Smooth muscle cell (in vitro differentiated cells): ENCODE results near the gene PPP2R3C. TPM values are rescaled to one million over a fixed set of nuclear protein-coding genes. Genes with fewer than 3 reads are reported as not detected.

Source experiments
- DNase-seq: peaks from one replicate; lab custom pipeline; 2025; ENCODE audit not compliant: unreplicated experiment; lab: John Stamatoyannopoulos, UW
- H2AFZ ChIP-seq: fragments of 200-600 bp; sonication (generic); 2 replicates; pipeline ENCODE4 v1.6.0; 2016; ENCODE audit warnings: antibody characterized with exemption, low read depth, mild to moderate bottlenecking
- H3F3A ChIP-seq: fragments of 200-600 bp; sonication (generic); 2 replicates; pipeline ENCODE4 v1.6.0; 2017; ENCODE audit warnings: antibody characterized with exemption, low read depth
- H3K27ac ChIP-seq: fragments of 200-600 bp; sonication (generic); 2 replicates; pipeline ENCODE4 v1.5.1; 2016; ENCODE audit warnings: low read depth, mild to moderate bottlenecking
- H3K27me3 ChIP-seq: fragments of 200-600 bp; sonication (generic); 2 replicates; pipeline ENCODE4 v1.6.1; 2016; ENCODE audit warnings: low read depth, mild to moderate bottlenecking
- H3K36me3 ChIP-seq: fragments of 200-600 bp; sonication (generic); 2 replicates; pipeline ENCODE4 v1.5.1; 2016; ENCODE audit warnings: low read depth
- H3K4me1 ChIP-seq: fragments of 200-600 bp; sonication (generic); 2 replicates; pipeline ENCODE4 v1.5.1; 2016; ENCODE audit warnings: low read depth
- H3K4me2 ChIP-seq: fragments of 200-600 bp; sonication (generic); 2 replicates; pipeline ENCODE4 v1.6.0; 2016; ENCODE audit warnings: mild to moderate bottlenecking
- H3K4me3 ChIP-seq: fragments of 200-600 bp; sonication (generic); 2 replicates; pipeline ENCODE4 v1.5.1; 2016; ENCODE audit warnings: mild to moderate bottlenecking
- H3K79me2 ChIP-seq: fragments of 200-600 bp; sonication (generic); 2 replicates; pipeline ENCODE4 v1.6.0; 2016; ENCODE audit warnings: low read depth, mild to moderate bottlenecking
- H3K9ac ChIP-seq: fragments of 200-600 bp; sonication (generic); 2 replicates; pipeline ENCODE4 v1.6.0; 2016; ENCODE audit warnings: low read depth
- H3K9me3 ChIP-seq: fragments of 200-600 bp; sonication (generic); replicated peaks from 2 replicates; pipeline ENCODE4 v1.5.1; 2016; ENCODE audit warnings: low read depth
- H4K20me1 ChIP-seq: fragments of 200-600 bp; sonication (generic); 2 replicates; pipeline ENCODE4 v1.6.0; 2016; ENCODE audit warnings: low read depth
- CTCF ChIP-seq: fragments of 200-600 bp; sonication (generic); IDR thresholded peaks from 2 replicates; pipeline ENCODE4 v1.5.1; 2017; ENCODE audit warnings: borderline replicate concordance, mild to moderate bottlenecking, antibody characterized with exemption; ENCODE audit not compliant: insufficient read depth, poor library complexity, severe bottlenecking
- WGBS: methylation state at CpG from one replicate; pipeline ENCODE4 v1.1.7; 2016; ENCODE audit warnings: low lambda C conversion rate; 5-methylcytosine and 5-hydroxymethylcytosine counted together
- polyA plus RNA-seq: library from polyadenylated mRNA; unstranded; fragments of >200 nt; fragmentation: Nextera tagmentation; extraction: Ambion mirVana; gene quantifications from 2 replicates; pipeline ENCODE4 v1.2.1, GENCODE V29; 2016
- total RNA-seq: library from RNA; depleted of rRNA; stranded (reverse); fragments of >200 nt; gene quantifications from 2 replicates; pipeline ENCODE4 v1.2.3, GENCODE V29; 2014

PPP2R3C gene
- total and polyA plus RNA-seq, 2 experiments from 2014 or later: 32.3 to 35.6 TPM

DNA sequence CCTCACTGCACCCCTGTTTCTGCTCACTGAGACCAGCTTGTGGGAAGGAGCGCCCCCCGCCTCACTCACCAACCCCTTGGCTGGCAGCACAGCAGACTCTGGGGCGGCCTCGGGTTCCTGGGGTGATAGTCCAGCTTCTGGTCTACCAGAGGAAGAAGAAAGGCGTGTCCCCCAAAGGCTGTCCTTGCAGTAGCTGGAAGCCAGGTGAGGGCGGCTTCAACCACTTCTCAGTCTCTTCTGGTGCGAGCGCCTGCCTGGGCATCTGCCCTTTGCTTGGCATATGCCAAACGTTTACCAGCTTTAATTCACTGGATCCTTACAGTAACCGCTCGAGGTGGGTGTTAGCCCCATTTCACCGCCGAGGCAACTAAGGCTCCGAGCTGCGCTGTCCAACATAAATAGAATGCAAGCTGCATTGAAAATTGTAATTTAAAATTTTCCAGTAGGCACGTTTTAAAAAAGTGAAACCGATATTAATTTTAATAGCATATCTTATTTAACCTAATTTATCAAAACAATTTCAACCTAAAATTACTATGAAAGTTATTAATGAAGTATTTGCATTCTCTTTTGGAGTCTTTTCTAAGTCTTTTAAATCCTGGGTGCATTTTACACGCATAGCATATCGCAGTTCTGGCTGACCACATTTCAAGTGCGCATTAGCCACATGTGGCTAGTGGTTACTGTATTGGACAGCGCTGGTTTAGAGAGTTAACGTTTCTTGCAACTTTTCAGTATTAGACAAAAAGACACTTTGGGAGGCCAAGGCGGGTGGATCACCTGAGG, 74.8 kb downstream of the PPP2R3C start:
- H4K20me1 ChIP-seq: peaks cover 28% of the 10 kb centered on the region
- peak overlapping the region; percentile 89 for H3K9ac ChIP-seq
- H3K36me3 ChIP-seq: no peaks in the 10 kb centered on the region
- peak overlapping the region; percentile 97 for H3K27ac ChIP-seq
- H3F3A ChIP-seq: no peaks in the 10 kb centered on the region
- no peak for DNase-seq
- H3K79me2 ChIP-seq: peaks cover 28% of the 10 kb centered on the region
- H3K4me1 ChIP-seq: peaks cover 7% of the 10 kb centered on the region
- H3K4me3 ChIP-seq: peak overlapping the region; percentile 88
- WGBS: 27% methylated on average over 23 of the region's 23 CpGs
- TF ChIP-seq CTCF: no peak
- peak overlapping the region; percentile 85 for H3K4me2 ChIP-seq
- no peak overlapping the region for H2AFZ ChIP-seq
- H3K9me3 ChIP-seq: no peaks in the 10 kb centered on the region
- no peaks in the 10 kb centered on the region for H3K27me3 ChIP-seq

DNA sequence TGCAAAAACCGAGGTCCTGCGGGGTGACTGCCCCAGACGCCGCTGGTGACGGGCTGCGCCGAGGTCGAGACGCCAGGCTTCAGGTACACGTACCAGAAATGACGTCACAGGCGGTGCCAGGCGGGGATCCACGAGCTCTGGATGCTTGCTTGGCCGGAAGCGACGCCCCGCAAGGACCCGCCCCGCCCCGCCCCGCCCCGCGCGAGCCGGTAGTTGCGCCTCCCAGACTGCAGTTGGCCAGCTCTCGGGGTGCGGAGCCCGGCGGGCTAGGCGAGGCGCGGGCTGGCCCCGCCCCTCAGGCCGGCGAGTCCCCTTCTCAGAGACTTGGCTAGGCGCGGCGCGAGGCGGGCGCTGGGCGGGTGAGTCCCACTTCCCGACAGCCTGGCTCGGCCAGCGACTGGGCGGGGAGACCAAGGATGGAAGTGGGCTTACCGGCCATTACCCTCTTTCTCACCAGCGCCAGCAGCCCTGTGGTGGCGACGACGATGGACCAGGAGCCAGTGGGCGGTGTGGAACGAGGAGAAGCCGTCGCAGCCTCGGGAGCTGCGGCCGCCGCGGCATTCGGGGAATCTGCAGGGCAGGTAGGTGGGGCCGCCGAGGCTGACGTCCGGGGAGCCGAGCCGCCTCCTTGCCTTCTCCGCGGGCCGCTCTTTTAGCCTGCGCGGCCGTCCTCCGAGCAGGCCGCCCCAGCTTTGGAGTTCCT, 75.6 kb downstream of the PPP2R3C start, which contains the start of gene FAM177A1:
Gene FAM177A1 (plus strand): TSS at position 225 of the 703 bp plus-strand sequence. CDS start 192 bp downstream, at position 417.
- H3K9ac ChIP-seq: peak within 1 kb of the TSS; percentile 95
- TF ChIP-seq CTCF: no peak
- H4K20me1 ChIP-seq: peaks cover 20% of the 10 kb centered on the region
- H3K79me2 ChIP-seq: peaks cover 28% of the 10 kb centered on the region
- under 1% methylated on average over 69 of the region's 77 CpGs for WGBS
- DNase-seq: peak; percentile 92
- no peaks in the 10 kb centered on the region for H3K27me3 ChIP-seq
- H3K36me3 ChIP-seq: no peaks in the 10 kb centered on the region
- peaks cover 7% of the 10 kb centered on the region for H3K4me1 ChIP-seq
- peak within 1 kb of the TSS; percentile 85 for H3K4me2 ChIP-seq
- peak within 1 kb of the TSS; percentile 61 for H2AFZ ChIP-seq
- peak within 1 kb of the TSS; percentile 88 for H3K4me3 ChIP-seq
- peak within 1 kb of the TSS; percentile 97 for H3K27ac ChIP-seq
- no peaks in the 10 kb centered on the region for H3K9me3 ChIP-seq
- no peaks in the 10 kb centered on the region for H3F3A ChIP-seq

DNA sequence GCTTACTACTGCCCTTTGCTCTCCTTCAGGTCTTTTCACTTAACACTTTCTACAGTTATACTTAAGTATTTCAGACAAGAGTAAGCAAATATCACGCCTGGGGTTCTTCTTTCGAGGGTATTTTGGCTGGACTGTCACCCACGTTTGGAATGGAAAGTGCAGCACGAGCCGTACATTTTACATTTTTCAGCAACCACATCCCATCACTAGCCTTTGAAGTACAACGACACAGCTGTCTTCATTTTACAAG, 76.1 kb downstream of the PPP2R3C start:
- peak overlapping the region; percentile 88 for H3K4me3 ChIP-seq
- no peak for TF ChIP-seq CTCF
- H3K36me3 ChIP-seq: no peaks in the 10 kb centered on the region
- no peaks in the 10 kb centered on the region for H3F3A ChIP-seq
- peak overlapping the region; percentile 85 for H3K4me2 ChIP-seq
- H3K79me2 ChIP-seq: peaks cover 28% of the 10 kb centered on the region
- H2AFZ ChIP-seq: peak overlapping the region; percentile 61
- no peak for DNase-seq
- no peaks in the 10 kb centered on the region for H3K27me3 ChIP-seq
- H3K27ac ChIP-seq: peak overlapping the region; percentile 97
- H3K9ac ChIP-seq: peak overlapping the region; percentile 95
- WGBS: 0% methylated on average over 6 of the region's 6 CpGs
- peaks cover 7% of the 10 kb centered on the region for H3K4me1 ChIP-seq
- H3K9me3 ChIP-seq: no peaks in the 10 kb centered on the region
- H4K20me1 ChIP-seq: peaks cover 17% of the 10 kb centered on the region
